Airway epithelial cell (primary cell): Measurements from ENCODE around the gene WDTC1. TPM values are rescaled to one million over a fixed set of nuclear protein-coding genes. Genes with fewer than 3 reads are reported as not detected.

ENCODE experiments used
- total RNA-seq: library from RNA; depleted of rRNA; stranded (reverse); fragments of >200 nt; gene quantifications from 2 replicates; pipeline ENCODE4 v1.2.3, GENCODE V29; 2015

Gene WDTC1
- total RNA-seq = 20.4 and 26.0 TPM in 2 replicates

GRCh38 chr1:27234049-27234882, at the start of gene WDTC1:
TSS of gene WDTC1 (plus strand) at chr1:27234632. CDS start at chr1:27261055, 26,423 bp downstream.

GRCh38 chr1:27321813-27322568, 87.6 kb downstream of the WDTC1 start, which contains the start of gene TMEM222:
TSS of gene TMEM222 (plus strand) at chr1:27322163. CDS start at chr1:27322198, 35 bp downstream.

GRCh38 chr1:27341525-27342252, 107.3 kb downstream of the WDTC1 start, which contains the start of gene SYTL1:
TSS of gene SYTL1 (plus strand) at chr1:27342022. CDS start at chr1:27345335, 3,313 bp downstream.

Other genes with a start within 250 kb of the WDTC1 start
- 35.4 and 58.9 TPM in 2 replicates for gene TRNP1, start 240.9 kb upstream of the WDTC1 start, total RNA-seq
- gene TENT5B, start 221.8 kb upstream of the WDTC1 start, total RNA-seq = 69.3 and 80.0 TPM in 2 replicates
- gene SLC9A1, start 79.5 kb upstream of the WDTC1 start, total RNA-seq = 18.0 and 35.2 TPM in 2 replicates
- gene TMEM222, start 87.5 kb downstream of the WDTC1 start, total RNA-seq = 9.2 and 22.5 TPM in 2 replicates
- gene SYTL1, start 107.4 kb downstream of the WDTC1 start, total RNA-seq = 72.4 and 96.0 TPM in 2 replicates
- gene MAP3K6, start 132.3 kb downstream of the WDTC1 start, total RNA-seq = 29.2 and 45.2 TPM in 2 replicates
- gene FCN3, start 140.2 kb downstream of the WDTC1 start, total RNA-seq = 2.2 TPM in 1 of 2 replicates, not detected in the other
- 6.3 and 7.2 TPM in 2 replicates for gene CD164L2, start 148.7 kb downstream of the WDTC1 start, total RNA-seq
- 0.14 and 2.0 TPM in 2 replicates for gene GPR3, start 158.0 kb downstream of the WDTC1 start, total RNA-seq